ENCODE data around the gene KRCC1. TPM values are rescaled to one million over a fixed set of nuclear protein-coding genes. Genes with fewer than 3 reads are reported as not detected.

Gene KRCC1
- total RNA-seq, 6 donors from 2014 or later, result 7.4 to 36.7 (median 18.3) TPM

DNA sequence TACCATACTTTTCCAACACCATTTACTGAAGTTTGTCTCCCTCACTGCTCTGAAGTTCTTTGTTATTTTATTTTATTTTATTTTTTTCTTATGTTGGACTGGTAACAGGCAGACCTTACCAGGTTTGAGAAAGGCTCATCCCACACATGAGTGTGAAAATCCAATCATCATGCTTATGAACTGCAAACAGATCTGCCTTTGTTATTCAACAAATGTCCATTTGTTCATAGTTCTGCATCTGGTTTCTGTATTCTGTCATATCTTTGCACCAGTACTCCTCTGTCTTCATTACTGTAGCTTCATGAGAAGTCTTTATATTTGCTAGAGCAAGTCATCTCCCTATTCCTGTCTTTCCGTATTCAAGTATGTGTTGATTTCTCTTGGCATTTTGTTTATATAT lies 44.6 kb downstream of the KRCC1 start:
- H3K4me1 ChIP-seq, result no peaks in the 10 kb centered on the region
- no peak for DNase-seq
- no peak for ATAC-seq (ENCODE audit: low FRiP score in 2 of 2)
- 73 to 84% methylated on average over 1 of the region's 1 CpG for WGBS, 2 donors
- no peak overlapping the region for H3K4me3 ChIP-seq
- no peak for TF ChIP-seq POLR2AphosphoS5 (IDR thresholded peaks at IDR 0.05)
- TF ChIP-seq, protein P1, sequence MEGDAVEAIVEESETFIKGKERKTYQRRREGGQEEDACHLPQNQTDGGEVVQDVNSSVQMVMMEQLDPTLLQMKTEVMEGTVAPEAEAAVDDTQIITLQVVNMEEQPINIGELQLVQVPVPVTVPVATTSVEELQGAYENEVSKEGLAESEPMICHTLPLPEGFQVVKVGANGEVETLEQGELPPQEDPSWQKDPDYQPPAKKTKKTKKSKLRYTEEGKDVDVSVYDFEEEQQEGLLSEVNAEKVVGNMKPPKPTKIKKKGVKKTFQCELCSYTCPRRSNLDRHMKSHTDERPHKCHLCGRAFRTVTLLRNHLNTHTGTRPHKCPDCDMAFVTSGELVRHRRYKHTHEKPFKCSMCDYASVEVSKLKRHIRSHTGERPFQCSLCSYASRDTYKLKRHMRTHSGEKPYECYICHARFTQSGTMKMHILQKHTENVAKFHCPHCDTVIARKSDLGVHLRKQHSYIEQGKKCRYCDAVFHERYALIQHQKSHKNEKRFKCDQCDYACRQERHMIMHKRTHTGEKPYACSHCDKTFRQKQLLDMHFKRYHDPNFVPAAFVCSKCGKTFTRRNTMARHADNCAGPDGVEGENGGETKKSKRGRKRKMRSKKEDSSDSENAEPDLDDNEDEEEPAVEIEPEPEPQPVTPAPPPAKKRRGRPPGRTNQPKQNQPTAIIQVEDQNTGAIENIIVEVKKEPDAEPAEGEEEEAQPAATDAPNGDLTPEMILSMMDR (IDR thresholded peaks at IDR 0.05), result no peak
- no peak for TF ChIP-seq EP300 (IDR thresholded peaks at IDR 0.05)
- no peak for TF ChIP-seq POLR2A (IDR thresholded peaks at IDR 0.05)
- no peaks in the 10 kb centered on the region for H3K27me3 ChIP-seq
- no peaks in the 10 kb centered on the region for H3K9me3 ChIP-seq
- H3K27ac ChIP-seq, result no peak overlapping the region
- H3K36me3 ChIP-seq, result no peaks in the 10 kb centered on the region

DNA sequence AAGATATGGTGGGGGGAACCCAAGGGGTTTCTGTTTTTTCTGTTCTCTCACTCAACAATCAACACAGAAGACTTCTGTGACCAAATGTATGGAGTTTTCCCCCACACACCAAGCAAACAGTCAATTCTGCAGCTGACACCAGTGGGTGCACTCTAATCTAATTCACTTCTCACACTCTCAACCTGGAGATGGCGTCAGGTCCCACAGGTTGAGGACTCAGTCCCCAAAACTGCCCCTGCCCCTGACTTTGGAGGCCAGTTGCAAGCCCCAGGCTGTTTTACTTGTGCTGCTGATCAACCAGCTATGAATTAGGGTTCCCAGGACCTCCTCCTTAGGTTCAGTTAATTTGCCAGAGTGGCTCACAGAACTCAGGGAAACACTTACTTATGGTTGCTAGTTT lies 45.4 kb downstream of the KRCC1 start:
- Histone ChIP-seq H3K4me3 (no peak overlapping the region), H3K36me3 (no peaks in the 10 kb centered on the region), H3K9me3 (no peaks in the 10 kb centered on the region), H3K27ac (no peak overlapping the region), H3K4me1 (no peaks in the 10 kb centered on the region), H3K27me3 (no peaks in the 10 kb centered on the region)
- TF ChIP-seq POLR2AphosphoS5 (IDR thresholded peaks at IDR 0.05) (no peak), EP300 (IDR thresholded peaks at IDR 0.05) (no peak), POLR2A (IDR thresholded peaks at IDR 0.05) (no peak)
- TF ChIP-seq, protein P1 (IDR thresholded peaks at IDR 0.05), result no peak
- 95 to 100% methylated on average over 1 of the region's 1 CpG for WGBS, 2 donors
- ATAC-seq (ENCODE audit: low FRiP score in 2 of 2) (no peak), DNase-seq (no peak)

DNA sequence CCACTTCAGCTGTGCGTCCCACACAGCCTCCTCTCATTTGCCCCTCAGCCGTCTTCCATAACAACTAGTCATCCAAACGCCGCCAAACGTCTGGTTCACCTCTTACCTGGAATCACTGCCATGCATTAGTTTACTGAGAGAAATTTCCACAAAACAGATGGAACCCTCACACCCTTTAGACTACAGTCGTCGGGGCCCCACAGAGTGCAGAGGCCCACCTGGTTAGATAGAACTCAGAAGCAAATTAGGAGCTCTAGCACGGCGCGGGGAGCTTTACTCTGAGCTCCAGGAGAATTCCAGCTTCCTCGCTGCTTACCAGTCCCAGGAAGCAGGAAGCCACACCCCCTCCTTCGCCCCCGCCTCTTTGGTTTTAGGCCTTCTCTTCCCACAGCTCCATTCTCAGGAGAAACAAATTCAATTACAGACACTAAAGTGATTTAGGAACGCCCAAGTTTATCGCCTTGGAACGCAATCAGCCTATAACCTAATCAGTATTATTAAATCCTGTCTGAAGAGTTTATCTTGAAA lies 48.6 kb downstream of the KRCC1 start:
- H3K36me3 ChIP-seq, result no peaks in the 10 kb centered on the region
- no peak overlapping the region for H3K4me3 ChIP-seq
- no peaks in the 10 kb centered on the region for H3K27me3 ChIP-seq
- no peak overlapping the region for H3K27ac ChIP-seq
- H3K4me1 ChIP-seq, result no peaks in the 10 kb centered on the region
- TF ChIP-seq, protein P1 (IDR thresholded peaks at IDR 0.05), result no peak
- TF ChIP-seq POLR2A (IDR thresholded peaks at IDR 0.05) (no peak), POLR2AphosphoS5 (IDR thresholded peaks at IDR 0.05) (no peak), EP300 (IDR thresholded peaks at IDR 0.05) (no peak)
- no peaks in the 10 kb centered on the region for H3K9me3 ChIP-seq
- WGBS, 2 donors, result 89 to 96% methylated on average over 16 of the region's 16 CpGs
- no peak for DNase-seq
- ATAC-seq (ENCODE audit: low FRiP score in 2 of 2), result no peak

DNA sequence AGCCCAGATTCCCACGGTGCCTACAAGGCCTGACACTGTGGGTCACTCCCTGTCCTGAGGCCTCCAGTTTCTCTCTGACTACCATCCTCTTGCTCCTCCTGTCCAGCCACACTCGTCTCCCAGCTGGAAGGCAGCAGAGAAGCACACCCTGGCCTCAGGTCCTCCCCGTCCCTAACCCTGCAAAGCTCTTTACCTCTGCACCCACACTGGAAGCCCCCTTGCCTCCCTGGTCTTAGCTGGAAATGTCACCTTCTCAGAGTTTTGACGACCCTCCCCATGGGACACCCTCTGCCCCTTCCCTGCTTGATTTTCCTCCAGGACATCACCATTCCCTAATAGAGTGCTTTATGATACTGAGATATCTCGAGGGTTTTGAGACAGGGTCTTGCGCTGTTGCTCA lies 49.8 kb downstream of the KRCC1 start:
- DNase-seq (no peak), ATAC-seq (ENCODE audit: low FRiP score in 2 of 2) (no peak)
- H3K4me1 ChIP-seq, result peaks cover 0 to 3% (median 0%) of the 10 kb centered on the region in 4 donors
- no peaks in the 10 kb centered on the region for H3K27me3 ChIP-seq
- no peaks in the 10 kb centered on the region for H3K36me3 ChIP-seq
- H3K9me3 ChIP-seq, result no peaks in the 10 kb centered on the region
- TF ChIP-seq POLR2A (IDR thresholded peaks at IDR 0.05) (no peak), EP300 (IDR thresholded peaks at IDR 0.05) (no peak), POLR2AphosphoS5 (IDR thresholded peaks at IDR 0.05) (no peak)
- TF ChIP-seq, protein P1 (IDR thresholded peaks at IDR 0.05), result no peak
- 84 to 93% methylated on average over 6 of the region's 6 CpGs for WGBS, 2 donors
- H3K4me3 ChIP-seq, result no peak overlapping the region
- no peak overlapping the region for H3K27ac ChIP-seq

DNA sequence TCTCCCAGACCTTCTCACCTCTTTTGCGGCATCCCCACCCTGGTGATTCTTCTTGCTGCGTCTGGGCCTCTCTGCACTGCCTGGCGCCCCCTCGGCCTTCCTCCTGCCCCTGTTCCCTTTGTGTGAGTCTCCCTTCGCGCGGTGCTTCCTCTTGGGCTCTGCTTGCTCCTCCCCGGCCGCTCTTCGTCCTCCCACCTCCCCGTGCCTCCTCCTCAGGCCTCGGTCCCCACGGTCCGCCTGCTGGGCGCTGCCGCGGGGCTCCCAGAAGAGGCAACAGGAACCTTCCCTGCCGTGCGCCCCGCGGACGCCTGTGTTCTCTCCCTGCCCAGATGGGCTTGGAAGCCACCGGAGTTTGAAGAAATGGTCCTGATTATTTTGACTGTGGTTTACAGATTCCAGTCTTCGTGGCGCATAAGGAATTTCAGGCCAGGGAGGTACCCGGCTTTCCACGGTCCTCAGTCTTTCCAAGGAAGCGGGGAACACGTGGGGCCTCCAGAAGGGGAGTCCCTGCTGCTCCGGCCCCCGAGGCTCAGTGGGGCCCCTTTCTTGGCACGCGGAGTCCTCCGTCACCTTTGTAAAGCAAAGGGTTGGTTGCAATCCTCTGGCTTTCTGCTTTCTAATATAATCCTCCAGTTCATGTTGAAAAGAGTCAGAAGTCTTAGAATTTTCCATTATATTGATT lies 52.4 kb downstream of the KRCC1 start:
- 47 to 59% methylated on average over 30 to 34 of the region's 34 CpGs for WGBS, 2 donors
- Histone ChIP-seq H3K27me3 (no peaks in the 10 kb centered on the region), H3K4me1 (peaks cover 0 to 3% (median 0%) of the 10 kb centered on the region in 4 donors), H3K9me3 (no peaks in the 10 kb centered on the region), H3K36me3 (no peaks in the 10 kb centered on the region), H3K4me3 (no peak overlapping the region), H3K27ac (no peak overlapping the region)
- TF ChIP-seq EP300 (IDR thresholded peaks at IDR 0.05) (no peak), POLR2AphosphoS5 (IDR thresholded peaks at IDR 0.05) (no peak), POLR2A (IDR thresholded peaks at IDR 0.05) (no peak)
- TF ChIP-seq, protein P1 (IDR thresholded peaks at IDR 0.05), result no peak
- DNase-seq, result peak in 1 of 2 donors; percentile 78
- no peak for ATAC-seq (ENCODE audit: low FRiP score in 2 of 2)
